Stimulated activated CD4-positive, alpha-beta T cell treated with anti-CD3 and anti-CD28 coated beads, TNF-alpha, amount 100 ng/mL, for 48 hours (primary cell): ENCODE data around the gene DMTF1.
A peak's percentile ranks its signal among the peaks of the same experiment; 100 is the strongest.
"Not testable (repeated sequence)": the region's sequence is repeated elsewhere in the genome, so short reads cannot be mapped to it uniquely, and the experiment has no call there.

Experiments
- DNase-seq, 3 donors: peaks; one replicate each; pipeline ENCODE4 v3.0.0-alpha.2; 2020; ENCODE audit warnings: low read depth in 3 of 3

The DMTF1 gene

GRCh38 chr7:87199700-87200450 is 47.6 kb downstream of the DMTF1 start:
- DNase-seq, result no peak

GRCh38 chr7:87202208-87202607 is 50.0 kb downstream of the DMTF1 start:
- DNase-seq, result no peak

- DNase-seq, result no peak
Observed at GRCh38 chr7:87202705-87203104, 50.5 kb downstream of the DMTF1 start.

GRCh38 chr7:87203929-87204328 is 51.7 kb downstream of the DMTF1 start:
- not testable (repeated sequence) for DNase-seq

GRCh38 chr7:87204933-87205332 is 52.7 kb downstream of the DMTF1 start:
- DNase-seq, result no peak

- DNase-seq, result not testable (repeated sequence)
Observed at GRCh38 chr7:87205701-87206100, 53.4 kb downstream of the DMTF1 start.

- no peak for DNase-seq
Observed at GRCh38 chr7:87206361-87206760, 54.1 kb downstream of the DMTF1 start.

GRCh38 chr7:87209295-87209924 is 57.2 kb downstream of the DMTF1 start:
- DNase-seq, result no peak

- DNase-seq, result no peak
Observed at GRCh38 chr7:87210506-87210905, 58.3 kb downstream of the DMTF1 start.

- DNase-seq, result no peak
Observed at GRCh38 chr7:87212498-87212897, 60.2 kb downstream of the DMTF1 start.

GRCh38 chr7:87213252-87213651 is 61.0 kb downstream of the DMTF1 start:
- DNase-seq, result no peak

GRCh38 chr7:87213811-87214210 is 61.6 kb downstream of the DMTF1 start:
- DNase-seq, result no peak

- DNase-seq, result no peak
Observed at GRCh38 chr7:87215046-87215445, 62.8 kb downstream of the DMTF1 start.

GRCh38 chr7:87216701-87217508 is 64.7 kb downstream of the DMTF1 start:
- peak in 1 of 3 donors; percentile 33 for DNase-seq

GRCh38 chr7:87217983-87218653 is 65.9 kb downstream of the DMTF1 start:
- DNase-seq, result no peak

GRCh38 chr7:87218796-87219544 is 66.7 kb downstream of the DMTF1 start:
- DNase-seq, result no peak

GRCh38 chr7:87219545-87220025 is 67.3 kb downstream of the DMTF1 start, which contains the start of gene TMEM243:
TSS of gene TMEM243 (minus strand) at chr7:87219732. CDS start at chr7:87219503, 229 bp downstream.
- peak; percentile 52 to 75 (median 67) for DNase-seq

GRCh38 chr7:87220026-87220733 is 67.9 kb downstream of the DMTF1 start:
- DNase-seq, result peak; percentile 57 to 80 (median 65)

- DNase-seq, result no peak
Observed at GRCh38 chr7:87220734-87221215, 68.5 kb downstream of the DMTF1 start.

GRCh38 chr7:87223666-87224065 is 71.4 kb downstream of the DMTF1 start:
- DNase-seq, result no peak
